ENCODE data around the gene ADAM19. TPM values are rescaled to one million over a fixed set of nuclear protein-coding genes. Genes with fewer than 3 reads are reported as not detected.
A peak's percentile ranks its signal among the peaks of the same experiment; 100 is the strongest.

ADAM19 gene
- total and polyA plus RNA-seq, 2 of the 4 experiments (the other 2 are of a cell fraction) = 35.5 to 49.2 TPM

- H2BK5ac ChIP-seq (ENCODE audit: low read depth, low read length, poor library complexity, severe bottlenecking) = peak overlapping the region; percentile 17
- H4K91ac ChIP-seq (ENCODE audit: insufficient read depth, low read depth, low read length) = no peak overlapping the region; the same call in 1 of the 2 replicates
- no peak overlapping the region for H4K8ac ChIP-seq (ENCODE audit: low read depth in 2 of 2, low read length in 2 of 2)
- H3K9ac ChIP-seq (ENCODE audit: low read depth, low read length) = no peak overlapping the region
- no peak overlapping the region for H3K27ac ChIP-seq (ENCODE audit: insufficient read depth, low read length)
- no peak overlapping the region for H4K5ac ChIP-seq (ENCODE audit: low read depth, low read length)
- peak overlapping the region; percentile 57 for H2AK9ac ChIP-seq (replicated peaks; ENCODE audit: low read depth, low read length, poor library complexity)
- dilution Hi-C loops (cut with HindIII; ENCODE audit: low sequenced_read_pairs, unreplicated experiment) (no loop called here), in situ Hi-C loops (cut with MboI; ENCODE audit: low sequenced_read_pairs) (no loop called here), intact Hi-C loops (cut with micrococcal nuclease) (no loop called here)
- H2BK15ac ChIP-seq (ENCODE audit: low read depth, low read length) = no peak overlapping the region
- no TSS peak for BruUV-seq (replicated peaks)
- no peak overlapping the region for H3K18ac ChIP-seq (ENCODE audit: low read depth, low read length)
- no peak overlapping the region for H3K4me3 ChIP-seq (ENCODE audit: insufficient read depth, low read depth, low read length)
- peak overlapping the region; percentile 77; the same call in 1 of the 2 replicates for H2AK5ac ChIP-seq (ENCODE audit: low read depth, low read length)
- peaks cover 9% of the 10 kb centered on the region for H4K20me1 ChIP-seq (ENCODE audit: insufficient read depth, low read length)
- DNase-seq (no peak), ATAC-seq (ENCODE audit: low read depth) (no peak)
- peaks cover 26% of the 10 kb centered on the region for H3K4me1 ChIP-seq (ENCODE audit: control insufficient read depth, insufficient read depth, low read length)
- H2AFZ ChIP-seq (replicated peaks; ENCODE audit: low read length, poor library complexity) = no peak overlapping the region
- no peaks in the 10 kb centered on the region for H3K9me3 ChIP-seq (ENCODE audit: control insufficient read depth, insufficient read depth, low read length)
- no peak overlapping the region for H3K4ac ChIP-seq (ENCODE audit: low read depth, low read length)
- no peak overlapping the region for H3K14ac ChIP-seq (replicated peaks; ENCODE audit: low read depth, low read length)
- no peak overlapping the region for H3K56ac ChIP-seq (ENCODE audit: extremely low read depth, insufficient read depth, low read length)
- CTCF ChIA-PET = no interaction called here
- H3K79me1 ChIP-seq (ENCODE audit: low read depth in 1 of 2, low read length in 2 of 2) = peaks cover 34 to 72% of the 10 kb centered on the region in 2 experiments
- peaks cover 18% of the 10 kb centered on the region for H3K36me3 ChIP-seq (ENCODE audit: control insufficient read depth, insufficient read depth, low read length)
- TF ChIP-seq RFX5 (IDR thresholded peaks at IDR 0.05; ENCODE audit: low read depth, low read length) (no peak), SMC3 (IDR thresholded peaks at IDR 0.05; ENCODE audit: low read depth, low read length) (no peak), BHLHE40 (IDR thresholded peaks at IDR 0.05; ENCODE audit: low read depth, low read length) (no peak), FOS (IDR thresholded peaks at IDR 0.05; ENCODE audit: low read depth, low read length) (no peak), RAD21 (IDR thresholded peaks at IDR 0.05; ENCODE audit: low read length) (no peak), RCOR1 (IDR thresholded peaks at IDR 0.05; ENCODE audit: insufficient replicate concordance, low read length) (no peak), MAZ (IDR thresholded peaks at IDR 0.05; ENCODE audit: borderline replicate concordance, low read depth, low read length) (no peak), MXI1 (IDR thresholded peaks at IDR 0.05; ENCODE audit: borderline replicate concordance, low read depth, low read length) (no peak), MAFK (IDR thresholded peaks at IDR 0.05; ENCODE audit: low read depth, low read length) (no peak), USF2 (IDR thresholded peaks at IDR 0.05; ENCODE audit: low read depth, low read length) (no peak), CHD1 (IDR thresholded peaks at IDR 0.05; ENCODE audit: low read depth, low read length) (no peak), POLR2A (IDR thresholded peaks at IDR 0.05; ENCODE audit: low read depth, low read length) (no peak), CEBPB (IDR thresholded peaks at IDR 0.05; ENCODE audit: low read depth, low read length) (no peak), NFE2L2 (IDR thresholded peaks at IDR 0.05; ENCODE audit: low read depth, low read length) (no peak)
- TF ChIP-seq, protein P1, sequence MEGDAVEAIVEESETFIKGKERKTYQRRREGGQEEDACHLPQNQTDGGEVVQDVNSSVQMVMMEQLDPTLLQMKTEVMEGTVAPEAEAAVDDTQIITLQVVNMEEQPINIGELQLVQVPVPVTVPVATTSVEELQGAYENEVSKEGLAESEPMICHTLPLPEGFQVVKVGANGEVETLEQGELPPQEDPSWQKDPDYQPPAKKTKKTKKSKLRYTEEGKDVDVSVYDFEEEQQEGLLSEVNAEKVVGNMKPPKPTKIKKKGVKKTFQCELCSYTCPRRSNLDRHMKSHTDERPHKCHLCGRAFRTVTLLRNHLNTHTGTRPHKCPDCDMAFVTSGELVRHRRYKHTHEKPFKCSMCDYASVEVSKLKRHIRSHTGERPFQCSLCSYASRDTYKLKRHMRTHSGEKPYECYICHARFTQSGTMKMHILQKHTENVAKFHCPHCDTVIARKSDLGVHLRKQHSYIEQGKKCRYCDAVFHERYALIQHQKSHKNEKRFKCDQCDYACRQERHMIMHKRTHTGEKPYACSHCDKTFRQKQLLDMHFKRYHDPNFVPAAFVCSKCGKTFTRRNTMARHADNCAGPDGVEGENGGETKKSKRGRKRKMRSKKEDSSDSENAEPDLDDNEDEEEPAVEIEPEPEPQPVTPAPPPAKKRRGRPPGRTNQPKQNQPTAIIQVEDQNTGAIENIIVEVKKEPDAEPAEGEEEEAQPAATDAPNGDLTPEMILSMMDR (conservative IDR thresholded peaks at IDR 0.05; ENCODE audit: low read depth, low read length) = no peak
- TF ChIP-seq, protein P2, sequence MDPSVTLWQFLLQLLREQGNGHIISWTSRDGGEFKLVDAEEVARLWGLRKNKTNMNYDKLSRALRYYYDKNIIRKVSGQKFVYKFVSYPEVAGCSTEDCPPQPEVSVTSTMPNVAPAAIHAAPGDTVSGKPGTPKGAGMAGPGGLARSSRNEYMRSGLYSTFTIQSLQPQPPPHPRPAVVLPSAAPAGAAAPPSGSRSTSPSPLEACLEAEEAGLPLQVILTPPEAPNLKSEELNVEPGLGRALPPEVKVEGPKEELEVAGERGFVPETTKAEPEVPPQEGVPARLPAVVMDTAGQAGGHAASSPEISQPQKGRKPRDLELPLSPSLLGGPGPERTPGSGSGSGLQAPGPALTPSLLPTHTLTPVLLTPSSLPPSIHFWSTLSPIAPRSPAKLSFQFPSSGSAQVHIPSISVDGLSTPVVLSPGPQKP (IDR thresholded peaks at IDR 0.05; ENCODE audit: borderline replicate concordance, low read depth, low read length) = no peak
- H3K27me3 ChIP-seq (ENCODE audit: control insufficient read depth, insufficient read depth, low read length) = no peaks in the 10 kb centered on the region
- WGBS, 2 experiments (ENCODE audit: extremely low coverage in 2 of 2, insufficient read length in 1 of 2) = 100% methylated on average over 5 of the region's 8 CpGs; no CpG with 5 or more reads in 1 of the 2 experiments
- no peak overlapping the region for H3K4me2 ChIP-seq (ENCODE audit: low read depth, low read length)
- H3K23ac ChIP-seq (ENCODE audit: low read depth, low read length) = no peak overlapping the region
- POLR2A ChIA-PET (ENCODE audit: unreplicated experiment) = no interaction called here
- no peak overlapping the region for H2BK20ac ChIP-seq (ENCODE audit: low read depth, low read length)
- H3K9me1 ChIP-seq (ENCODE audit: insufficient read depth, low read length) = peaks cover 27% of the 10 kb centered on the region
- H2BK120ac ChIP-seq (ENCODE audit: low read depth, low read length) = no peak overlapping the region
These were observed 62.4 kb downstream of the ADAM19 start for GRCh38 chr5:157513182-157513581.
